ENCODE data around the gene RPS2.
"Not testable (repeated sequence)": the region's sequence is repeated elsewhere in the genome, so short reads cannot be mapped to it uniquely, and the experiment has no call there.

The RPS2 gene

DNA sequence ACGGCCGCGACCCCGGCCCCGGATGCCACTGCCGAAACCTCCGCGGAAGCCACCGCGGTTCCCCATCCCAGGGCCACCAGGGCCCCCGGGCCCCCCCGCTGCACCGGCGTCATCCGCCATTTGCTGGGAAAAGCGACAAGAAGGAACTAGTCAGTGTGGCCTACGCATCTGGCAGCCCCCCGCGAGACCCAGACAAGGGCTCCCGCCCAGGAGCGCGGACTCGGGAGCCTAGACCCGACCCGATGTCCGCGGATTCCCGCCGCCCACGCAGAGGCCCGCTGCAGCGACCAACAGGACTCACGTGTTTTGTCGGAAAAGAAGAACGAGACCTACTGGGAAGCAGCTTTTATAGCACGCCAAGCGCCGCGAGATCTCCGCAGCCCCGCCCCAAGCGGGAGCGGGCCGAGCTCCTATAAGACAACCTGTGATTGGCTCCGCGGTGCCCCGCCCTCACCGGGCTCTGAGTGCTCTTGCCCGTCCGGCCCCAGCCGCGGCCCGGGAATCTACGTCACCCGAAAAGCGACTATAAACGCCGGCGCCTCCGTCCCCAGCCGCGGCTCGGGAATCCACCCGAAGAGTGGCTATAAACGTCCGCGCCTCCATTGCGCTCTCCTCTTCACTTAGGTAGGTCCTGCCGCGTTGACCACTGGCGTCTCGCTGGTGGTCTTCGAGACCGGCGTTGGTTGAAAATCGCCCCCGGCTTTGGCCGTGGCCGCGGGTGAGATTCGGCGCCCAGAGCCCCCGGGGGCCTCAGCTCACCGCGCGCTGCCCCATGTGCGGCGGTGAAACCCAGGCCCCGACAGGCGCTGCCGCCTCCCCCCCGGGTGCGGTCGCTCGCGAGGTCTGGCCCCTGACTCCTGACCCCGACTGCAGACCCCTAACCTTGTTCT is at the start of gene RPS2:
TSS of gene RPS2 (minus strand) at position 321 of the 890 bp plus-strand sequence. CDS start at position 120, 201 bp downstream.
- peak; percentile 94 to 99 for DNase-seq

GRCh38 chr16:2013527-2013926 is 48.9 kb upstream of the RPS2 start:
- DNase-seq: no peak

GRCh38 chr16:2011726-2012125 is 47.1 kb upstream of the RPS2 start:
- DNase-seq: not testable (repeated sequence)

GRCh38 chr16:2009791-2010510 is 45.3 kb upstream of the RPS2 start, which contains the start of gene ZNF598:
Gene ZNF598, minus strand, starts transcription at chr16:2009821.
- peak; percentile 74 to 88 for DNase-seq

- DNase-seq: no peak
Observed at GRCh38 chr16:2009164-2009711, 44.6 kb upstream of the RPS2 start.

DNA sequence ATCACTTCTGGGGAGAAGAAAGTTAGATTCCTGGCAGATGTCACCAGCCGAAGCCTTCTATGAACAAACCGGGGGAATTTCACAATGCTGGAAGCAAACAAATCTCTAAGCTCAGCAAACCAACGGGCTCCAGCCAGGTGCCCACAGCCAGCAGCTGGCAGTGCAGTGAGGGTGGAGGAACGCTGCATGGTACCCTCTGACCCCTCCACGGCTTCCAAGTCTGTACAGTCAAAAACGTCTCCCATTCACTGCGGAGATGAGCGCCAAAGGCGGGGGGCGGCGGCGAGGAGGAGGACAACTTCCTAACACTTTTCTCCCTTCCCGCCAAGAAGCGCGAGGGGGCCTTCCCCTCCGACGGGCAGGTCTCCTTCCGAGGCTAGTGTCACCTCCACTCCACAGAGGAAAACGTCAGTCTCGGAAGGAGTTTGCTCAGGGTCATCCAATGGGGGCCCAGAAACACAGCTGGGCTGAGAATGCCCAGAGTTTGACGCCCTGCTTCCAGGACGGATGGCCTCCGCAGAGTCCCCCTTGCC is 44.1 kb upstream of the RPS2 start:
- DNase-seq: no peak

DNA sequence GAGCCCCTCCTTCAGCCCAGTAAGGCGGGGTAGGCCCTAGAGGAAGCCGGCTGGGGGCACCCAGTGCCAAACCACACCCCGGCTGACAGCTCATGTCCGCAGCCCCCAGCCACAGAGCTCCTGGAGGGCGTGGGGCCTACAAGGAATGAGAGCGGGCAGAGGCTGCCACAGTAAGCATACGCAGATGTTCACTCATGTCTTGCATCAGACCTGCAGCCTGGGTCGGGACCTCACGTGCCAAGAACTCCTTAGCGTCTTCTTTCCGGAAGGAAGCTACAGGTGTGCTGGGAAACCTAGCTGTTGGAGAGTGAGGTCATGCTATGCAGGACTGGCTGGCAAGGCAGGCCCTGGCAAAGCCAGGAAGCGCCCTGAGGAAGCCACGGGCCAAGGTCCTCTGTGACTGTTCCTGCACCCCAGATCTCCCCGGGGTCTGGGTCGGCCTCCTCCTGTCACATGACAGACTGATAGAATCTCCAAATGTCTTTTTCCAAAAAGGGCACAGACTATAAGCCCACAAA is 43.4 kb upstream of the RPS2 start:
- DNase-seq: no peak

GRCh38 chr16:2007081-2007836 is 42.6 kb upstream of the RPS2 start:
- no peak for DNase-seq

- DNase-seq: no peak
Observed at GRCh38 chr16:2006317-2006716, 41.7 kb upstream of the RPS2 start.

GRCh38 chr16:2005646-2006045 is 41.0 kb upstream of the RPS2 start:
- peak in 1 of 2 experiments; percentile 48 for DNase-seq

DNA sequence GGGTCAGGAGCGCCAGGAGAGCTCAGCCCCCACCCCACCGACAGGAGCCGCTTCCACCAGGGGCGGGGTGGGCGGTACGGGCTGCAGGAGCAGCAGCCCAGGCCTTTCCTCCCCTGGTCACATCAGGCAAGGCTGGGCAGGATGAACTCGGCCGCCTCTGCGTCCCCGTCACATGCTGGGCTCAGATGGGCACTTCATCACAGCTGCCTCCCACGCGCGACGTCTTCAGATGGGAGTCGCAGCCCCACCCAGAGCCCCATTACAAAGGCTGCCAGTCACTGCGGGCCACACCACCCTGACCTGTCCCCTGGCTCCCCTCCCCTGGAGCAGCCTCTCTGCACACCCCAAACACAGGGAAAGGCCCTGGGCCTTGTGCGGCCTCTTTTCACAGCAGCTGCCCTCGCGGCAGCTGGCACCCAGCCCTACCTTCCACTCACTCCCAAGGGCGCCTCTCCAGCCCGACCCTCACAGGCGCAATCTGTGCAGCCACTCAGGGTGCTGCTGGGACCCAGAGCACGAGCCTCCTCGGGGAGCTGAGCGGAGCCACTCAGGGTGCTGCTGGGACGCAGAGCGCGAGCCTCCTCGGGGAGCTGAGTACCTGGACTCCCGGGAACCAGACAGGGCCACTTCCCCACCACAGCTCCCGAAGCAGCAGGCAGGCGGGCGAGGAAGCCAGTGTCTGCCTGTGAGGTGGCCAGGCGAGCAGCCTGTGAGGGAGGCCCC is 40.3 kb upstream of the RPS2 start:
- DNase-seq: peak in 1 of 2 experiments; percentile 54

DNA sequence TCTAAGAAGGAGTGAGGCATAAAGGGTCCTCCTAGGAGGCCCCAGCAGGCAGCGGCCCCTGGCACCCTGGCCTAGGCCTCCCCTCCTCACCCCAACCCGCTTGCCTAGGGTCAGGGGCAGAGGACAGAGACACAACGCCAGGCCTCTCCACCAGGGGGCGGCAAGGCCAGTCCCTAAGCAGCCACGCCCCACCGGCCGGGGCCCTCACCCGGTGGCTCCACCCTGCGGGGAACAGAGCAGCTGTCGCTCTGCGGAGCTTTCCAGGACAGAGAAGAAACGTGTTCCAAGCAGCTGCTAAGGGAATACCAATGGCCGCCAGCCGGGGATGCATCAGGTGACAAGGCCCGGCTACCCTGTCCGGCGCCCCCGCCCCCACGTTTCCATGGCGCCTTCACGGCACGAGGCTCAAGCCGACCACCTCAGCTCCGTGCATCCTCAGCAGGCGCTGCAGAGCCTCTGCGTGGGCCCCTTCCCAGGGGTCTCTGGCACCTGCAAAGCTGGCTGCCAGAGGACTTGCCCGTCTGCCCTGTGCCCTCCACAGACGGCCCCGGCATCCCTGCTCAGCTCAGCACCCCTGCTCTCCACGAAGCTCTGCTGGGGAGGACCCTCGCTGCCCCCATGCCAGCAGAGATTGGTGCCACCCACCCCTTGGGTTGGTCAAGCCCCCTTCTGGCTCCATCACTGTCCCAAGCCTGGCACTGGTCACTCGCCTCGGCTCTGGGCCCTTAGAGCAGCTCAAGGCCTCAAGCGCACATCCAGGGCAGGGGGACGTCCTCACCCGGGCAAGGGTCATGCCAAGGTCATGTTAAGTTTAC is 39.4 kb upstream of the RPS2 start:
- DNase-seq: peak; percentile 93 to 99

- no peak for DNase-seq
Observed at GRCh38 chr16:2003231-2003826, 38.7 kb upstream of the RPS2 start.

- DNase-seq: no peak
Observed at GRCh38 chr16:2002406-2003230, 38.0 kb upstream of the RPS2 start.

- no peak for DNase-seq
Observed at GRCh38 chr16:2001456-2002355, 37.1 kb upstream of the RPS2 start.

DNA sequence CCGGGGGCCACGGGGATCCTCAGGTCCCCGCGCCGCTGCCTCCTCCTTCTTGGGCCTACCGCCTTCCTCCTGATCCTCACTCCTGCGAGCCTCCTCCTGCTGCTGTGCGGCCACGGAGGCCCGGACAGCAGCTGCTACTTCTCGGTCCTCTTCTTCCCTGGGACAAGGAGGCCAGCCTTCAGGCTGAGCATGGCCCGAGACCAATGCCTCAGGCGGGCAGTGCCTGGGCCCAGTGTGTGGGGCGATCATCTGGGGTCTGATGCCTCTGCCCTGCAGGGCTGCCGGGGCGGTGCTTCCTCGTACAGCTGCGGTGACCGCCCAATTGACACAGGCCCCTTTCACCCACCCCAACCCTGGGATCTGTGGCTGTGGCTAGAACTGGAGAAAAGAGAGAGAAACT is 36.4 kb upstream of the RPS2 start:
- DNase-seq: no peak

GRCh38 chr16:1999866-2000514 is 35.4 kb upstream of the RPS2 start:
- DNase-seq: no peak
